K562 (cell line): ENCODE data around the gene TBC1D2. TPM values are rescaled to one million over a fixed set of nuclear protein-coding genes. Genes with fewer than 3 reads are reported as not detected.

Experiments used
- ATAC-seq: fragments of 200-7000 bp; cut with Tn5 transposase; 3 replicates; pipeline ENCODE4 v1.9.1; 2020; ENCODE audit warnings: moderate library complexity
- BruUV-seq: library from RNA; stranded (reverse); fragments of 400-500 nt; replicated peaks from 2 replicates; lab custom pipeline; 2021; lab: Mats Ljungman, UMichigan
- CTCF ChIA-PET: fragments of 300-600 bp; formaldehyde crosslinking; extraction: SDS; loops from one replicate; lab custom pipeline; 2021; ENCODE audit warnings: low intra/inter-chr PET ratio; lab: Yijun Ruan, JAX
- POLR2A ChIA-PET: fragments of 300-600, 350-650 bp; sonication (Branson Sonifier 250); formaldehyde crosslinking; extraction: SDS; loops from one replicate; lab custom pipeline; 2021; ENCODE audit warnings: antibody characterized with exemption, inconsistent platforms; lab: Yijun Ruan, JAX
- DNase-seq, 4 experiments: peaks; one replicate each; pipeline versions ENCODE4 v3.0.0 to v3.0.0-alpha.2; 2011 to 2018; ENCODE audit warnings: low spot score in 3 of 4, mixed read lengths in 3 of 4; ENCODE audit errors: extremely low read depth in 1 of 4
- FAIRE-seq: peaks from 2 replicates; lab custom pipeline; 2011; peaks lifted over from hg19 to GRCh38; lab: Jason Lieb, UNC
- H2AFZ ChIP-seq: 2 replicates; pipeline ENCODE4 v1.6.0; 2011; ENCODE audit warnings: low read depth, low read length, control low read depth, inconsistent platforms
- H3K27ac ChIP-seq: fragments of 200-600 bp; 3 replicates; pipeline ENCODE4 v1.8.0; 2011; ENCODE audit warnings: low read depth, mild to moderate bottlenecking, control low read depth, inconsistent platforms, low read length, moderate library complexity, mixed read lengths; ENCODE audit errors: extremely low read depth
- H3K27me3 ChIP-seq, 2 experiments: fragments of 300-600 bp in 1 of 2; 2 replicates in 1 of 2; 3 replicates in 1 of 2; pipeline versions ENCODE4 v1.6.0 to v1.8.0; 2011; ENCODE audit warnings: inconsistent platforms in 2 of 2, low read length in 2 of 2, mild to moderate bottlenecking in 1 of 2, mixed read lengths in 1 of 2, moderate library complexity in 1 of 2; ENCODE audit not compliant: control insufficient read depth in 2 of 2, insufficient read depth in 2 of 2
- H3K36me3 ChIP-seq: fragments of 300-600 bp; 3 replicates; pipeline ENCODE4 v1.8.0; 2011; ENCODE audit warnings: mild to moderate bottlenecking, low read length, inconsistent platforms; ENCODE audit not compliant: control insufficient read depth, insufficient read depth
- H3K4me1 ChIP-seq, 2 experiments: fragments of 200-600 bp in 1 of 2; replicated peaks in 1 of 2; 2 replicates in 1 of 2; 3 replicates in 1 of 2; pipeline versions ENCODE4 v1.5.1 to v1.8.0; 2011; ENCODE audit warnings: inconsistent platforms in 2 of 2, low read length in 2 of 2, mild to moderate bottlenecking in 1 of 2, mixed read lengths in 1 of 2, moderate library complexity in 1 of 2; ENCODE audit not compliant: control insufficient read depth in 2 of 2, insufficient read depth in 2 of 2
- H3K4me2 ChIP-seq: 2 replicates; pipeline ENCODE4 v1.6.1; 2011; ENCODE audit warnings: low read length, control low read depth, inconsistent platforms, mixed read lengths; ENCODE audit not compliant: insufficient read depth
- H3K4me3 ChIP-seq: fragments of 200-600 bp; sonication (generic), shearing (Covaris generic); 2 replicates; pipeline ENCODE4 v1.5.1; 2016; ENCODE audit warnings: control low read depth, inconsistent platforms
- H3K79me2 ChIP-seq: fragments of 200-600 bp; 3 replicates; pipeline ENCODE4 v1.8.0; 2011; ENCODE audit warnings: low read length, inconsistent platforms; ENCODE audit not compliant: control insufficient read depth, insufficient read depth
- H3K9ac ChIP-seq, 2 experiments: 2 replicates each; pipeline versions ENCODE4 v1.6.0 to v1.6.1; 2011; ENCODE audit warnings: low read depth in 2 of 2, low read length in 2 of 2, control low read depth in 1 of 2, inconsistent platforms in 1 of 2, mild to moderate bottlenecking in 1 of 2, mixed read lengths in 1 of 2; ENCODE audit not compliant: insufficient read depth in 1 of 2
- H3K9me1 ChIP-seq: one replicate; pipeline ENCODE4 v1.6.0; 2011; ENCODE audit warnings: inconsistent platforms, mild to moderate bottlenecking, low read length, moderate library complexity; ENCODE audit not compliant: control insufficient read depth, insufficient read depth
- H3K9me3 ChIP-seq: replicated peaks from 2 replicates; pipeline ENCODE4 v1.5.1; 2011; ENCODE audit warnings: low read depth, low read length, inconsistent platforms; ENCODE audit not compliant: control insufficient read depth, insufficient read depth
- H4K20me1 ChIP-seq: replicated peaks from 2 replicates; pipeline ENCODE4 v1.6.1; 2011; ENCODE audit warnings: low read length, inconsistent platforms, mixed read lengths; ENCODE audit not compliant: control insufficient read depth, insufficient read depth
- ASH1L ChIP-seq: fragments of 450-650 bp; IDR thresholded peaks from 2 replicates; pipeline ENCODE4 v1.6.1; 2018; ENCODE audit warnings: borderline replicate concordance, mild to moderate bottlenecking, low read depth; ENCODE audit not compliant: partially characterized antibody
- CHCHD3 ChIP-seq: fragments of 250-450 bp; sonication (Bioruptor Pico); IDR thresholded peaks from 2 replicates; pipeline ENCODE4 v2.1.2; 2022; ENCODE audit warnings: mild to moderate bottlenecking
- CHD2 ChIP-seq: IDR thresholded peaks from 2 replicates; pipeline ENCODE4 v1.6.1; 2011; ENCODE audit warnings: low read depth, low read length
- GATA2 ChIP-seq: sonication (generic); formaldehyde crosslinking; IDR thresholded peaks from 2 replicates; pipeline ENCODE4 v1.4.0; 2020; ENCODE audit warnings: mild to moderate bottlenecking, missing genetic modification reagents
- HDAC8 ChIP-seq: fragments of 450-650 bp; IDR thresholded peaks from 2 replicates; pipeline ENCODE4 v1.6.1; 2016; ENCODE audit warnings: mild to moderate bottlenecking, missing genetic modification characterization, moderate library complexity, missing compliant biosample characterization
- ILF3 ChIP-seq: fragments of 450-650 bp; IDR thresholded peaks from 2 replicates; pipeline ENCODE4 v1.6.1; 2018; ENCODE audit warnings: antibody characterized with exemption, mild to moderate bottlenecking, moderate library complexity, borderline replicate concordance
- MYBL2 ChIP-seq, 2 experiments: fragments of 450-650 bp in 1 of 2; sonication (generic) in 1 of 2; formaldehyde crosslinking in 1 of 2; IDR thresholded peaks; 2 replicates each; pipeline versions ENCODE4 v1.6.1 to v1.8.1; 2017 to 2022; ENCODE audit warnings: borderline replicate concordance in 1 of 2, inconsistent platforms in 1 of 2, low read depth in 1 of 2, mild to moderate bottlenecking in 1 of 2, missing genetic modification reagents in 1 of 2, moderate library complexity in 1 of 2
- RBBP5 ChIP-seq: fragments of 200-600 bp; sonication (generic); IDR thresholded peaks from 2 replicates; pipeline ENCODE4 v1.6.1; 2012; ENCODE audit warnings: borderline replicate concordance, mild to moderate bottlenecking, low read length, control low read depth, inconsistent platforms; ENCODE audit not compliant: insufficient read depth, poor library complexity, severe bottlenecking
- SP2 ChIP-seq: IDR thresholded peaks from 2 replicates; pipeline ENCODE4 v1.6.1; 2011; ENCODE audit warnings: mild to moderate bottlenecking, low read depth, low read length, moderate library complexity; ENCODE audit not compliant: poor library complexity, severe bottlenecking; ENCODE audit errors: extremely low read depth
- ZFP1 ChIP-seq: fragments of 450-650 bp; formaldehyde crosslinking; IDR thresholded peaks from 2 replicates; pipeline ENCODE4 v1.4.0; 2020; ENCODE audit warnings: mild to moderate bottlenecking, mixed read lengths
- ZNF121 ChIP-seq: sonication (generic); formaldehyde crosslinking; conservative IDR thresholded peaks from 2 replicates; pipeline ENCODE4 v1.8.0; 2022; ENCODE audit warnings: missing genetic modification reagents
- ZNF75A ChIP-seq: fragments of 450-650 bp; formaldehyde crosslinking; IDR thresholded peaks from 2 replicates; pipeline ENCODE4 v1.4.0; 2020; ENCODE audit warnings: mild to moderate bottlenecking
- WGBS: fragments of 100-300 bp; shearing (Covaris generic); methylation state at CpG from one replicate; pipeline ENCODE4 v1.1.6; 2016; ENCODE audit warnings: low coverage, mixed read lengths; ENCODE audit not compliant: insufficient coverage; ENCODE audit errors: missing lambda C conversion rate; 5-methylcytosine and 5-hydroxymethylcytosine counted together
- in situ Hi-C: fragments of 300-500 bp; cut with MboI; formaldehyde crosslinking; loops from 4 replicates; pipeline ENCODE4 v1.15.0; 2018; ENCODE audit warnings: inconsistent platforms, mixed read lengths
- intact Hi-C: fragments of 100-400 bp; cut with micrococcal nuclease; formaldehyde crosslinking; loops from 2 replicates; pipeline ENCODE4 v1.14.2; 2022
- polyA plus RNA-seq, 8 experiments: library from polyadenylated mRNA; depleted of rRNA in 4 of 8; stranded (reverse) in 5 of 8; unstranded in 3 of 8; fragments of >200 nt; fragmentation: Nextera tagmentation in 2 of 8; fragmentation: Illumina TruSeq in 1 of 8; extraction: Ambion mirVana in 2 of 8; extraction: Trizol in 1 of 8; gene quantifications; 2 replicates each; pipeline versions ENCODE4 v1.2.1 to v1.2.3, GENCODE V29; 2011 to 2014; ENCODE audit warnings: inconsistent platforms in 1 of 8, missing spikeins in 1 of 8
- total RNA-seq, 7 experiments: library from RNA; depleted of rRNA in 6 of 7; stranded (reverse); fragments of >200 nt in 6 of 7; fragmentation: Illumina TruSeq in 2 of 7; extraction: Trizol in 2 of 7; gene quantifications; 2 replicates each; pipeline versions ENCODE4 v1.2.1 to v1.2.3, GENCODE V29; 2011 to 2021; ENCODE audit warnings: low replicate concordance in 1 of 7
- TF ChIP-seq, protein P1 (sequence below): sonication (generic); formaldehyde crosslinking; IDR thresholded peaks from 2 replicates; pipeline ENCODE4 v1.8.0; 2022; ENCODE audit warnings: mild to moderate bottlenecking, missing genetic modification reagents
- TF ChIP-seq, protein P2 (sequence below): sonication (generic); formaldehyde crosslinking; IDR thresholded peaks from 2 replicates; pipeline ENCODE4 v1.8.1; 2023; ENCODE audit warnings: mild to moderate bottlenecking, missing genetic modification reagents
- TF ChIP-seq, protein P3 (sequence below): sonication (generic); formaldehyde crosslinking; IDR thresholded peaks from 2 replicates; pipeline ENCODE4 v1.8.0; 2022; ENCODE audit warnings: missing genetic modification reagents, mild to moderate bottlenecking, moderate library complexity, borderline replicate concordance
- TF ChIP-seq, protein P4 (sequence below): fragments of 250-450 bp; sonication (Bioruptor Pico); IDR thresholded peaks from 2 replicates; pipeline ENCODE4 v1.5.0; 2021

TBC1D2 gene
- total and polyA plus RNA-seq, 9 of the 15 experiments (the other 6 are each of a cell fraction or from before 2014, with no cell fraction given): 0.10 to 7.0 (median 2.5) TPM

DNA sequence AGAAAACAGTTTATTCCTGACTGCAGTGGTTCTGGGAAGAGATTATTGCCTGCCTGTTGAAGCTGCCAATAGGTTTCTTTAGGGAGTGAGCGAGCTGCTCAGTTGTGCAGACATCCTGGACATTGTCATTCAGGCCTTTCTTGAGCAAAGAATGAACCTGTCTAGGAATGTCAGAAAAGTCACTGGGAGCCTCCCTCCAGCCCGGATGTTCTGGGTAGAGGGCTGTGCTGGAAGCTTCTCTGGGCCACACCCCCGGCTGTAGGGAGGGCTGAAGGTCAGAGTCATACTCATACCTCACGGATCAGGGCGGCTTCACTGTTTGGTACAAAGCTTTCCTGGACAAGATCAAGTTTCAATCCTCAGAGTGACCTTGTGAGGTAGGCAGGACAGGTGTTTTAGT is 33.4 kb upstream of the TBC1D2 start (continued):
- TF ChIP-seq ZNF75A (CRISPR knock-in tag) (no peak), HDAC8 (tag) (no peak), ZFP1 (CRISPR knock-in tag) (no peak)
- TF ChIP-seq, protein P1, sequence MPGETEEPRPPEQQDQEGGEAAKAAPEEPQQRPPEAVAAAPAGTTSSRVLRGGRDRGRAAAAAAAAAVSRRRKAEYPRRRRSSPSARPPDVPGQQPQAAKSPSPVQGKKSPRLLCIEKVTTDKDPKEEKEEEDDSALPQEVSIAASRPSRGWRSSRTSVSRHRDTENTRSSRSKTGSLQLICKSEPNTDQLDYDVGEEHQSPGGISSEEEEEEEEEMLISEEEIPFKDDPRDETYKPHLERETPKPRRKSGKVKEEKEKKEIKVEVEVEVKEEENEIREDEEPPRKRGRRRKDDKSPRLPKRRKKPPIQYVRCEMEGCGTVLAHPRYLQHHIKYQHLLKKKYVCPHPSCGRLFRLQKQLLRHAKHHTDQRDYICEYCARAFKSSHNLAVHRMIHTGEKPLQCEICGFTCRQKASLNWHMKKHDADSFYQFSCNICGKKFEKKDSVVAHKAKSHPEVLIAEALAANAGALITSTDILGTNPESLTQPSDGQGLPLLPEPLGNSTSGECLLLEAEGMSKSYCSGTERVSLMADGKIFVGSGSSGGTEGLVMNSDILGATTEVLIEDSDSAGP (CRISPR knock-in tag): 0 out of 2 replicates have a peak, but pooled peaks have one; percentile 44
- TF ChIP-seq, protein P2, sequence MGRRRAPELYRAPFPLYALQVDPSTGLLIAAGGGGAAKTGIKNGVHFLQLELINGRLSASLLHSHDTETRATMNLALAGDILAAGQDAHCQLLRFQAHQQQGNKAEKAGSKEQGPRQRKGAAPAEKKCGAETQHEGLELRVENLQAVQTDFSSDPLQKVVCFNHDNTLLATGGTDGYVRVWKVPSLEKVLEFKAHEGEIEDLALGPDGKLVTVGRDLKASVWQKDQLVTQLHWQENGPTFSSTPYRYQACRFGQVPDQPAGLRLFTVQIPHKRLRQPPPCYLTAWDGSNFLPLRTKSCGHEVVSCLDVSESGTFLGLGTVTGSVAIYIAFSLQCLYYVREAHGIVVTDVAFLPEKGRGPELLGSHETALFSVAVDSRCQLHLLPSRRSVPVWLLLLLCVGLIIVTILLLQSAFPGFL: no peak
- TF ChIP-seq, all 486 proteins: peak for 2

DNA sequence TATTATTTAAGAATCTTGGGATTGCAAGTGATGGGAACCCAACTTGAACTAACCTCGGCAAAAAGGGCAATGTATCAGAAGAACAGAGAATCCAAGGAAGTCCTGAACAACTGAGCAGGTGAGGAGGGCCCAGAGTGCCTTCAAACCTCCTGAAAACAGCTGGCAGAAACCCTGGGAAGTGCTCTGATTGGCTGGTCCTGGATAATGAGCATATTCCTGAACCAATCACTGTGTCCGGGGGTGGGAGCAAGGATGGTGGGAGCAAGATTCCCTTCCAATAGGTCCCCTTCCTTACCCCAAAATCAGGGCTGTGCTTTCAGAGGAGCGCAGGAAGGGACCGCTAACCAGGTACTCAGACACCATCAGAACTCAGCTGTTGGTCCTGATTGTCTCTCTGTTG is 31.9 kb upstream of the TBC1D2 start:
- CTCF ChIA-PET: no interaction called here
- 72% methylated on average over 4 of the region's 4 CpGs for WGBS
- Histone ChIP-seq H3K4me1 (peaks cover 9 to 15% of the 10 kb centered on the region in 2 experiments), H3K4me3 (no peak overlapping the region), H2AFZ (no peak overlapping the region), H3K27ac (no peak overlapping the region), H3K79me2 (no peaks in the 10 kb centered on the region), H3K9ac (no peak overlapping the region), H4K20me1 (no peaks in the 10 kb centered on the region), H3K4me2 (no peak overlapping the region), H3K36me3 (no peaks in the 10 kb centered on the region), H3K9me1 (no peaks in the 10 kb centered on the region), H3K9me3 (no peaks in the 10 kb centered on the region), H3K27me3 (no peaks in the 10 kb centered on the region)
- in situ Hi-C loops (no loop called here), intact Hi-C loops (no loop called here)
- POLR2A ChIA-PET: no interaction called here
- DNase-seq: peak; percentile 58 to 84 (median 76)
- BruUV-seq: no TSS peak
- peak; percentile 67 for FAIRE-seq
- peak; percentile 87 for ATAC-seq
- TF ChIP-seq ILF3 (no peak), MYBL2 (IDR thresholded peaks at IDR 0.05; ENCODE audit: low read depth) (no peak), MYBL2 (CRISPR knock-in tag; IDR thresholded peaks at IDR 0.05; ENCODE audit: borderline replicate concordance) (no peak), ASH1L (peak; percentile 71), SP2 (peak; percentile 62), RBBP5 (no peak), CHCHD3 (CRISPR knock-in tag) (no peak), GATA2 (no peak), ZNF121 (CRISPR knock-in tag) (no peak), CHD2 (peak; percentile 60; the same call in 1 of the 2 replicates)
- TF ChIP-seq, protein P3, sequence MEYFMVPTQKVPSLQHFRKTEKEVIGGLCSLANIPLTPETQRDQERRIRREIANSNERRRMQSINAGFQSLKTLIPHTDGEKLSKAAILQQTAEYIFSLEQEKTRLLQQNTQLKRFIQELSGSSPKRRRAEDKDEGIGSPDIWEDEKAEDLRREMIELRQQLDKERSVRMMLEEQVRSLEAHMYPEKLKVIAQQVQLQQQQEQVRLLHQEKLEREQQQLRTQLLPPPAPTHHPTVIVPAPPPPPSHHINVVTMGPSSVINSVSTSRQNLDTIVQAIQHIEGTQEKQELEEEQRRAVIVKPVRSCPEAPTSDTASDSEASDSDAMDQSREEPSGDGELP (CRISPR knock-in tag): peak; percentile 69
- TF ChIP-seq, protein P4, sequence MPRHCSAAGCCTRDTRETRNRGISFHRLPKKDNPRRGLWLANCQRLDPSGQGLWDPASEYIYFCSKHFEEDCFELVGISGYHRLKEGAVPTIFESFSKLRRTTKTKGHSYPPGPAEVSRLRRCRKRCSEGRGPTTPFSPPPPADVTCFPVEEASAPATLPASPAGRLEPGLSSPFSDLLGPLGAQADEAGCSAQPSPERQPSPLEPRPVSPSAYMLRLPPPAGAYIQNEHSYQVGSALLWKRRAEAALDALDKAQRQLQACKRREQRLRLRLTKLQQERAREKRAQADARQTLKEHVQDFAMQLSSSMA (CRISPR knock-in tag): no peak
